Panc1 (cell line): ENCODE measurements around the gene FSD2. TPM values are rescaled to one million over a fixed set of nuclear protein-coding genes. Genes with fewer than 3 reads are reported as not detected.

Source experiments
- ATAC-seq: fragments of 200-7000 bp; cut with Tn5 transposase; 2 replicates; pipeline ENCODE4 v1.9.1; 2020; ENCODE audit warnings: mild to moderate bottlenecking, moderate library complexity
- BruUV-seq: library from RNA; stranded (reverse); fragments of 400-500 nt; replicated peaks from 2 replicates; lab custom pipeline; 2021; lab: Mats Ljungman, UMichigan
- CTCF ChIA-PET: fragments of 300-600 bp; sonication (Branson Sonifier 250); formaldehyde crosslinking; loops from one replicate; lab custom pipeline; 2022; ENCODE audit warnings: antibody characterized with exemption; lab: Charles Lee
- POLR2A ChIA-PET: fragments of 300-600 bp; sonication (Branson Sonifier 250); formaldehyde crosslinking; loops from one replicate; lab custom pipeline; 2022; ENCODE audit warnings: antibody characterized with exemption; lab: Charles Lee
- DNase-seq: peaks from one replicate; pipeline ENCODE4 v3.0.0-alpha.2; 2010; ENCODE audit warnings: low read depth, low spot score
- H3K27ac ChIP-seq: 2 replicates; pipeline ENCODE4 v1.5.1; 2011; ENCODE audit warnings: mild to moderate bottlenecking, low read length, inconsistent platforms
- H3K27me3 ChIP-seq: fragments of 200-500 bp; sonication (Bioruptor generic); 2 replicates; pipeline ENCODE4 v1.6.0; 2014; ENCODE audit warnings: low read length, inconsistent platforms; ENCODE audit not compliant: control insufficient read depth, insufficient read depth
- H3K36me3 ChIP-seq: fragments of 200-500 bp; sonication (Bioruptor generic); 2 replicates; pipeline ENCODE4 v1.5.1; 2014; ENCODE audit warnings: inconsistent platforms, mild to moderate bottlenecking, low read length, moderate library complexity; ENCODE audit not compliant: control insufficient read depth, insufficient read depth
- H3K4me1 ChIP-seq: 2 replicates; pipeline ENCODE4 v1.5.1; 2011; ENCODE audit warnings: inconsistent platforms, mild to moderate bottlenecking, low read length, moderate library complexity; ENCODE audit not compliant: control insufficient read depth, insufficient read depth
- H3K4me3 ChIP-seq, 2 experiments: 2 replicates each; pipeline ENCODE4 v1.5.1; 2011 to 2012; ENCODE audit warnings: low read depth in 2 of 2, low read length in 2 of 2, mild to moderate bottlenecking in 2 of 2, inconsistent platforms in 1 of 2, moderate library complexity in 1 of 2
- H3K9me3 ChIP-seq: fragments of 200-500 bp; sonication (Bioruptor generic); 2 replicates; pipeline ENCODE4 v1.5.1; 2014; ENCODE audit warnings: low read depth, mild to moderate bottlenecking, inconsistent platforms, low read length, moderate library complexity; ENCODE audit not compliant: control insufficient read depth, insufficient read depth
- POLR2AphosphoS5 ChIP-seq: IDR thresholded peaks from 2 replicates; pipeline ENCODE4 v1.6.1; 2012; ENCODE audit warnings: mild to moderate bottlenecking, low read depth, low read length, moderate library complexity
- SIN3A ChIP-seq: IDR thresholded peaks from 2 replicates; pipeline ENCODE4 v1.6.1; 2012; ENCODE audit warnings: low read depth, mild to moderate bottlenecking, low read length, moderate library complexity, borderline replicate concordance; ENCODE audit not compliant: insufficient read depth
- TCF7L2 ChIP-seq: IDR thresholded peaks from 2 replicates; pipeline ENCODE4 v1.6.1; 2011; ENCODE audit warnings: mild to moderate bottlenecking, low read depth, low read length, inconsistent platforms
- in situ Hi-C: cut with HindIII; loops from 2 replicates; pipeline ENCODE4 v1.10.0; 2016; ENCODE audit warnings: low sequenced_read_pairs, low pct_unique_long_range_greater_than_20kb
- intact Hi-C: fragments of 100-400 bp; cut with micrococcal nuclease; formaldehyde crosslinking; loops from one replicate; pipeline ENCODE4 v1.10.0; 2022; ENCODE audit not compliant: unreplicated experiment
- total RNA-seq: library from RNA; stranded (reverse); gene quantifications from one replicate; pipeline ENCODE4 v1.2.1, GENCODE V29; 2021; ENCODE audit not compliant: unreplicated experiment
- TF ChIP-seq, protein P1 (sequence below): fragments of 450-650 bp; IDR thresholded peaks from 2 replicates; pipeline ENCODE4 v1.5.1; 2017; ENCODE audit warnings: mild to moderate bottlenecking
- TF ChIP-seq, protein P2 (sequence below), 2 experiments: IDR thresholded peaks; 2 replicates each; pipeline ENCODE4 v1.6.1; 2011 to 2012; ENCODE audit warnings: low read depth in 2 of 2, control low read depth in 1 of 2, low read length in 1 of 2, mild to moderate bottlenecking in 1 of 2, moderate library complexity in 1 of 2; ENCODE audit not compliant: insufficient read depth in 1 of 2

FSD2 gene
- total RNA-seq, 1 experiment from 2014 or later: not detected

DNA sequence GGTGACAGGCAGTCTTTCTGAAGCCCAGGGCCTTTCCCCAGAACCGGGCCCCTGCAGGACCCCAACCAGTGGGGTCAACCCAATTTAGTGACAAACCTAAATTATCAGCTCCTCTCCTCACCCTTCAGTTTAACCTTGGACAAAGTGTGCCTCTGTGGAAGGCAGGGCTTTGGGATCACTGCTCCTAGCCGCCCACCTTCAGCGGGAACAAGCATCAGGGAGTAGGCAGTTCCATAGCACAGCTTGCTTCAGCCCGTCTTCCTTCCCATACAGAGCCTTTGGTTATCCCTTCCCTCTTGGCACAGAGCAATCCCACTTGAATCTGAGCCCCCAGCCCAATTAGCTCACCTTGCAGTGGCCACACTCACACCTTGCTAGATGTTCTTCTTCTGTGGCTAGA, 90.9 kb downstream of the FSD2 start:
- no peak for DNase-seq
- peaks cover 8% of the 10 kb centered on the region for H3K27me3 ChIP-seq
- ChIA-PET CTCF (interaction anchor here (0.5 kb wide), 1 partner anchor 1409 kb away, joined by 4 read pairs; no protein-coding TSS in a partner anchor), POLR2A (no interaction called here)
- no peak overlapping the region for H3K27ac ChIP-seq
- peak; percentile 32; the same call in 1 of the 2 replicates for ATAC-seq
- intact Hi-C loops: no loop called here
- no peaks in the 10 kb centered on the region for H3K4me1 ChIP-seq
- in situ Hi-C loops: no loop called here
- H3K36me3 ChIP-seq: no peaks in the 10 kb centered on the region
- no peaks in the 10 kb centered on the region for H3K9me3 ChIP-seq
- no peak overlapping the region for H3K4me3 ChIP-seq
- BruUV-seq: no TSS peak
- TF ChIP-seq, protein P1, sequence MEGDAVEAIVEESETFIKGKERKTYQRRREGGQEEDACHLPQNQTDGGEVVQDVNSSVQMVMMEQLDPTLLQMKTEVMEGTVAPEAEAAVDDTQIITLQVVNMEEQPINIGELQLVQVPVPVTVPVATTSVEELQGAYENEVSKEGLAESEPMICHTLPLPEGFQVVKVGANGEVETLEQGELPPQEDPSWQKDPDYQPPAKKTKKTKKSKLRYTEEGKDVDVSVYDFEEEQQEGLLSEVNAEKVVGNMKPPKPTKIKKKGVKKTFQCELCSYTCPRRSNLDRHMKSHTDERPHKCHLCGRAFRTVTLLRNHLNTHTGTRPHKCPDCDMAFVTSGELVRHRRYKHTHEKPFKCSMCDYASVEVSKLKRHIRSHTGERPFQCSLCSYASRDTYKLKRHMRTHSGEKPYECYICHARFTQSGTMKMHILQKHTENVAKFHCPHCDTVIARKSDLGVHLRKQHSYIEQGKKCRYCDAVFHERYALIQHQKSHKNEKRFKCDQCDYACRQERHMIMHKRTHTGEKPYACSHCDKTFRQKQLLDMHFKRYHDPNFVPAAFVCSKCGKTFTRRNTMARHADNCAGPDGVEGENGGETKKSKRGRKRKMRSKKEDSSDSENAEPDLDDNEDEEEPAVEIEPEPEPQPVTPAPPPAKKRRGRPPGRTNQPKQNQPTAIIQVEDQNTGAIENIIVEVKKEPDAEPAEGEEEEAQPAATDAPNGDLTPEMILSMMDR: no peak
- TF ChIP-seq POLR2AphosphoS5 (no peak), TCF7L2 (no peak), SIN3A (no peak)
- TF ChIP-seq, protein P2, sequence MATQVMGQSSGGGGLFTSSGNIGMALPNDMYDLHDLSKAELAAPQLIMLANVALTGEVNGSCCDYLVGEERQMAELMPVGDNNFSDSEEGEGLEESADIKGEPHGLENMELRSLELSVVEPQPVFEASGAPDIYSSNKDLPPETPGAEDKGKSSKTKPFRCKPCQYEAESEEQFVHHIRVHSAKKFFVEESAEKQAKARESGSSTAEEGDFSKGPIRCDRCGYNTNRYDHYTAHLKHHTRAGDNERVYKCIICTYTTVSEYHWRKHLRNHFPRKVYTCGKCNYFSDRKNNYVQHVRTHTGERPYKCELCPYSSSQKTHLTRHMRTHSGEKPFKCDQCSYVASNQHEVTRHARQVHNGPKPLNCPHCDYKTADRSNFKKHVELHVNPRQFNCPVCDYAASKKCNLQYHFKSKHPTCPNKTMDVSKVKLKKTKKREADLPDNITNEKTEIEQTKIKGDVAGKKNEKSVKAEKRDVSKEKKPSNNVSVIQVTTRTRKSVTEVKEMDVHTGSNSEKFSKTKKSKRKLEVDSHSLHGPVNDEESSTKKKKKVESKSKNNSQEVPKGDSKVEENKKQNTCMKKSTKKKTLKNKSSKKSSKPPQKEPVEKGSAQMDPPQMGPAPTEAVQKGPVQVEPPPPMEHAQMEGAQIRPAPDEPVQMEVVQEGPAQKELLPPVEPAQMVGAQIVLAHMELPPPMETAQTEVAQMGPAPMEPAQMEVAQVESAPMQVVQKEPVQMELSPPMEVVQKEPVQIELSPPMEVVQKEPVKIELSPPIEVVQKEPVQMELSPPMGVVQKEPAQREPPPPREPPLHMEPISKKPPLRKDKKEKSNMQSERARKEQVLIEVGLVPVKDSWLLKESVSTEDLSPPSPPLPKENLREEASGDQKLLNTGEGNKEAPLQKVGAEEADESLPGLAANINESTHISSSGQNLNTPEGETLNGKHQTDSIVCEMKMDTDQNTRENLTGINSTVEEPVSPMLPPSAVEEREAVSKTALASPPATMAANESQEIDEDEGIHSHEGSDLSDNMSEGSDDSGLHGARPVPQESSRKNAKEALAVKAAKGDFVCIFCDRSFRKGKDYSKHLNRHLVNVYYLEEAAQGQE (IDR thresholded peaks at IDR 0.05; ENCODE audit: insufficient read depth in 1 of 2, low read depth in 2 of 2, low read length in 1 of 2): no peak

DNA sequence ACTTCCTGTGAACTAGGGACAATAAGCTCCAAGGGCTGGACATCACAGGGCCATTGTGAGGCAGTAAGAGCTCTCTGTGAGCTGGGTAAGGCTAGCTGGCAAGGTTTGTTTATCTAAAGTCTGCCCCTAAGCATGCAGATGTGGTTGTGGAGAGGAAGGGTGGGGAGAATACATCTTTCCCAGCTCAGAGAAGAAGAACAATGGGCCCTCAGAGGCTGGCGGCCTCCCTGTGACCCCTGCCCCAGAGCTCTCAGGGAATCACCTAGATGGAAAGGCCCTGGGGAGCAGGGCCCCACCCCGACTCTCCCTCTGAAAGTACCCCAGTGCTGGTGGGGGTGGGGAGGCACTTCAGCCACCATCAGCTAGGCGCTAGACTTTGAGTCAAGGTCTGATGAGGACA, 91.9 kb downstream of the FSD2 start:
- Histone ChIP-seq H3K9me3 (no peaks in the 10 kb centered on the region), H3K4me1 (no peaks in the 10 kb centered on the region; the same call in 1 of the 2 replicates), H3K27me3 (no peaks in the 10 kb centered on the region; the same call in 1 of the 2 replicates), H3K36me3 (no peaks in the 10 kb centered on the region), H3K27ac (no peak overlapping the region), H3K4me3 (no peak overlapping the region)
- ATAC-seq (no peak), DNase-seq (no peak)
- POLR2A ChIA-PET: interaction anchor here (0.5 kb wide), 1 partner anchor 53 kb away, joined by 3 read pairs; no protein-coding TSS in a partner anchor
- TF ChIP-seq POLR2AphosphoS5: no peak
- no peak for TF ChIP-seq SIN3A
- TF ChIP-seq, protein P1: no peak
- intact Hi-C loops (no loop called here), in situ Hi-C loops (no loop called here)
- no TSS peak for BruUV-seq
- CTCF ChIA-PET: no interaction called here
